SK-N-SH (cell line): Measurements from ENCODE around the gene CUL1.

ENCODE experiments used
- CHD2 ChIP-seq: fragments of 150-350 bp; IDR thresholded peaks from 2 replicates; pipeline ENCODE4 v1.6.1; 2018; ENCODE audit warnings: low read length; ENCODE audit not compliant: partially characterized antibody
- EZH2phosphoT487 ChIP-seq: fragments of 200-600 bp; sonication (generic); IDR thresholded peaks from 2 replicates; pipeline ENCODE4 v1.6.1; 2017; ENCODE audit warnings: low read depth, mixed run types, mild to moderate bottlenecking, antibody characterized with exemption, moderate library complexity, borderline replicate concordance
- FOXJ3 ChIP-seq: sonication (generic); formaldehyde crosslinking; IDR thresholded peaks from 2 replicates; pipeline ENCODE4 v1.5.1; 2020; ENCODE audit warnings: mild to moderate bottlenecking, missing genetic modification reagents
- MXI1 ChIP-seq: IDR thresholded peaks from 2 replicates; pipeline ENCODE4 v1.6.1; 2012; ENCODE audit warnings: mild to moderate bottlenecking, low read depth, low read length, improper control_type of control experiment
- POLR2AphosphoS5 ChIP-seq: IDR thresholded peaks from 2 replicates; pipeline ENCODE4 v1.6.1; 2012; ENCODE audit warnings: low read depth, low read length
- RFX5 ChIP-seq: IDR thresholded peaks from 2 replicates; pipeline ENCODE4 v1.6.1; 2012; ENCODE audit warnings: mild to moderate bottlenecking, improper control_type of control experiment, low read length
- SIN3A ChIP-seq: IDR thresholded peaks from 2 replicates; pipeline ENCODE4 v1.6.1; 2012; ENCODE audit warnings: low read depth, mild to moderate bottlenecking, low read length, moderate library complexity, borderline replicate concordance
- SMC3 ChIP-seq: IDR thresholded peaks from 2 replicates; pipeline ENCODE4 v1.6.1; 2012; ENCODE audit warnings: low read depth, low read length, improper control_type of control experiment
- TCF12 ChIP-seq: IDR thresholded peaks from 2 replicates; pipeline ENCODE4 v1.4.0; 2012
- TEAD4 ChIP-seq: IDR thresholded peaks from 2 replicates; pipeline ENCODE4 v1.4.0; 2012; ENCODE audit warnings: mild to moderate bottlenecking, borderline replicate concordance; ENCODE audit not compliant: insufficient read depth
- TF ChIP-seq, protein P1 (sequence below): fragments of 200-600 bp; sonication (generic); IDR thresholded peaks from 2 replicates; pipeline ENCODE4 v1.6.1; 2017; ENCODE audit warnings: antibody characterized with exemption, mild to moderate bottlenecking, moderate library complexity
- TF ChIP-seq, protein P2 (sequence below): IDR thresholded peaks from 2 replicates; pipeline ENCODE4 v1.4.0; 2012; ENCODE audit warnings: low read depth
- TF ChIP-seq, protein P3 (sequence below): IDR thresholded peaks from 2 replicates; pipeline ENCODE4 v1.4.0; 2012; ENCODE audit warnings: low read depth, borderline replicate concordance

DNA sequence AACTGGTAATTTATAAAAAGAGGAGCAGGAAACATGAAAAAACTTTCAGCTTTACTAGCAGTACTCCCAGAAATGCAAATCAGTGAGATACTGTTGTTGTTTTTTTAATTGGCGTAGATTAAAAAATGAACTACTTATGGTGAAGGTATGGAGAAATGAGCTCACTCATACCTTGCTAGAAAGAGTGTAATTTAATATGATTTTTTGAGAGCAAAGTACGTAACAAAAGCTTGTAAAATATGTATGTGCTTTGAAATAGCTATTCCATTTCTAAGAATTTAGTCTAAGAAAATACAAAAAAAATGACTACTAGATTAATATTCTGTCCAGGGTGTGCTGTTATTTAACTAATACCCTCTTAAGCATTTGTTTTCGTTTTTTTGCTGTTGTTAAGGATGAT lies 5.5 kb downstream of the CUL1 start:
- TF ChIP-seq, protein P1, sequence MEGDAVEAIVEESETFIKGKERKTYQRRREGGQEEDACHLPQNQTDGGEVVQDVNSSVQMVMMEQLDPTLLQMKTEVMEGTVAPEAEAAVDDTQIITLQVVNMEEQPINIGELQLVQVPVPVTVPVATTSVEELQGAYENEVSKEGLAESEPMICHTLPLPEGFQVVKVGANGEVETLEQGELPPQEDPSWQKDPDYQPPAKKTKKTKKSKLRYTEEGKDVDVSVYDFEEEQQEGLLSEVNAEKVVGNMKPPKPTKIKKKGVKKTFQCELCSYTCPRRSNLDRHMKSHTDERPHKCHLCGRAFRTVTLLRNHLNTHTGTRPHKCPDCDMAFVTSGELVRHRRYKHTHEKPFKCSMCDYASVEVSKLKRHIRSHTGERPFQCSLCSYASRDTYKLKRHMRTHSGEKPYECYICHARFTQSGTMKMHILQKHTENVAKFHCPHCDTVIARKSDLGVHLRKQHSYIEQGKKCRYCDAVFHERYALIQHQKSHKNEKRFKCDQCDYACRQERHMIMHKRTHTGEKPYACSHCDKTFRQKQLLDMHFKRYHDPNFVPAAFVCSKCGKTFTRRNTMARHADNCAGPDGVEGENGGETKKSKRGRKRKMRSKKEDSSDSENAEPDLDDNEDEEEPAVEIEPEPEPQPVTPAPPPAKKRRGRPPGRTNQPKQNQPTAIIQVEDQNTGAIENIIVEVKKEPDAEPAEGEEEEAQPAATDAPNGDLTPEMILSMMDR, result no peak
- TF ChIP-seq TEAD4 (no peak), TCF12 (no peak), POLR2AphosphoS5 (no peak), MXI1 (no peak), FOXJ3 (no peak), SMC3 (no peak), RFX5 (no peak), SIN3A (no peak), EZH2phosphoT487 (no peak), CHD2 (no peak)
- TF ChIP-seq, protein P2, sequence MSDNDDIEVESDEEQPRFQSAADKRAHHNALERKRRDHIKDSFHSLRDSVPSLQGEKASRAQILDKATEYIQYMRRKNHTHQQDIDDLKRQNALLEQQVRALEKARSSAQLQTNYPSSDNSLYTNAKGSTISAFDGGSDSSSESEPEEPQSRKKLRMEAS, result no peak
- TF ChIP-seq, protein P3, sequence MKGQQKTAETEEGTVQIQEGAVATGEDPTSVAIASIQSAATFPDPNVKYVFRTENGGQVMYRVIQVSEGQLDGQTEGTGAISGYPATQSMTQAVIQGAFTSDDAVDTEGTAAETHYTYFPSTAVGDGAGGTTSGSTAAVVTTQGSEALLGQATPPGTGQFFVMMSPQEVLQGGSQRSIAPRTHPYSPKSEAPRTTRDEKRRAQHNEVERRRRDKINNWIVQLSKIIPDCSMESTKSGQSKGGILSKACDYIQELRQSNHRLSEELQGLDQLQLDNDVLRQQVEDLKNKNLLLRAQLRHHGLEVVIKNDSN, result no peak
